ENCODE measurements around the gene SPIN1. TPM values are rescaled to one million over a fixed set of nuclear protein-coding genes. Genes with fewer than 3 reads are reported as not detected.
A peak's percentile ranks its signal among the peaks of the same experiment; 100 is the strongest.

The SPIN1 gene
- total and polyA plus RNA-seq, 7 experiments from 2014 or later: 21.7 to 38.4 (median 28.1) TPM

GRCh38 chr9:88437210-88438146, 49.2 kb downstream of the SPIN1 start:
- peaks cover 20 to 57% (median 41%) of the 10 kb centered on the region in 7 donors for H3K4me1 Mint-ChIP-seq
- peak overlapping the region in 2 of 9 donors; percentile 25 to 35 for H3K27ac Mint-ChIP-seq
- peaks cover 0 to 4% (median 0%) of the 10 kb centered on the region in 11 donors for H3K9me3 Mint-ChIP-seq
- ATAC-seq (no peak), DNase-seq (no peak)
- Histone ChIP-seq H3K9me3 (ENCODE audit: control insufficient read depth in 2 of 3, low read length in 3 of 3) (no peaks in the 10 kb centered on the region), H3K27me3 (ENCODE audit: control insufficient read depth in 2 of 2, insufficient read depth in 2 of 2, low read length in 2 of 2) (no peaks in the 10 kb centered on the region), H3K27ac (ENCODE audit: low read depth, low read length) (no peak overlapping the region), H3K36me3 (ENCODE audit: control insufficient read depth in 2 of 3, insufficient read depth in 3 of 3, low read length in 3 of 3) (peaks cover 0 to 23% (median 3%) of the 10 kb centered on the region in 3 experiments), H3K4me1 (ENCODE audit: control insufficient read depth in 2 of 2, insufficient read depth in 2 of 2, low read length in 2 of 2) (peaks cover 0 to 4% of the 10 kb centered on the region in 2 donors), H3K4me3 (ENCODE audit: low read length) (no peak overlapping the region)
- ChIA-PET POLR2A (no interaction called here), CTCF (interaction anchor here (0.5 kb wide), 1 partner anchor 37 kb away, joined by 3 read pairs; no protein-coding TSS in a partner anchor)
- intact Hi-C loops (cut with micrococcal nuclease): no loop called here
- no peak overlapping the region for H3K4me3 Mint-ChIP-seq
- peaks cover 19 to 76% (median 61%) of the 10 kb centered on the region in 5 donors for H3K36me3 Mint-ChIP-seq
- H3K27me3 Mint-ChIP-seq: no peaks in the 10 kb centered on the region

GRCh38 chr9:88438811-88439210, 50.6 kb downstream of the SPIN1 start:
- peaks cover 0 to 14% (median 3%) of the 10 kb centered on the region in 3 experiments for H3K36me3 ChIP-seq (ENCODE audit: control insufficient read depth in 2 of 3, insufficient read depth in 3 of 3, low read length in 3 of 3)
- ATAC-seq: no peak
- H3K4me1 ChIP-seq (ENCODE audit: control insufficient read depth in 2 of 2, insufficient read depth in 2 of 2, low read length in 2 of 2): peaks cover 0 to 4% of the 10 kb centered on the region in 2 donors
- peaks cover 22 to 57% (median 46%) of the 10 kb centered on the region in 7 donors for H3K4me1 Mint-ChIP-seq
- POLR2A ChIA-PET: no interaction called here
- peaks cover 17 to 73% (median 55%) of the 10 kb centered on the region in 5 donors for H3K36me3 Mint-ChIP-seq
- peak overlapping the region in 2 of 9 donors; percentile 38 to 66 for H3K27ac Mint-ChIP-seq
- CTCF ChIA-PET: no interaction called here
- H3K27ac ChIP-seq (ENCODE audit: low read depth, low read length): no peak overlapping the region
- no peak overlapping the region for H3K4me3 ChIP-seq (ENCODE audit: low read length)
- H3K9me3 Mint-ChIP-seq: peaks cover 0 to 4% (median 0%) of the 10 kb centered on the region in 11 donors
- no peaks in the 10 kb centered on the region for H3K9me3 ChIP-seq (ENCODE audit: control insufficient read depth in 2 of 3, low read length in 3 of 3)
- no peaks in the 10 kb centered on the region for H3K27me3 ChIP-seq (ENCODE audit: control insufficient read depth in 2 of 2, insufficient read depth in 2 of 2, low read length in 2 of 2)
- DNase-seq: no peak
- H3K4me3 Mint-ChIP-seq: no peak overlapping the region
- intact Hi-C loops (cut with micrococcal nuclease): no loop called here
- no peaks in the 10 kb centered on the region for H3K27me3 Mint-ChIP-seq

- Mint-ChIP-seq H3K27ac (peak overlapping the region in 1 of 9 donors; percentile 71), H3K4me3 (peak overlapping the region in 3 of 10 donors; percentile 30 to 55 (median 46)), H3K4me1 (peaks cover 28 to 63% (median 52%) of the 10 kb centered on the region in 7 donors), H3K36me3 (peaks cover 5 to 70% (median 52%) of the 10 kb centered on the region in 5 donors), H3K27me3 (no peaks in the 10 kb centered on the region), H3K9me3 (peaks cover 0 to 14% (median 6%) of the 10 kb centered on the region in 11 donors)
- POLR2A ChIA-PET: no interaction called here
- DNase-seq (no peak), ATAC-seq (no peak)
- Histone ChIP-seq H3K36me3 (ENCODE audit: control insufficient read depth in 2 of 3, insufficient read depth in 3 of 3, low read length in 3 of 3) (peaks cover 0 to 4% (median 0%) of the 10 kb centered on the region in 3 experiments), H3K27me3 (ENCODE audit: control insufficient read depth in 2 of 2, insufficient read depth in 2 of 2, low read length in 2 of 2) (no peaks in the 10 kb centered on the region), H3K27ac (ENCODE audit: low read depth, low read length) (no peak overlapping the region), H3K9me3 (ENCODE audit: control insufficient read depth in 2 of 3, low read length in 3 of 3) (no peaks in the 10 kb centered on the region), H3K4me1 (ENCODE audit: control insufficient read depth in 2 of 2, insufficient read depth in 2 of 2, low read length in 2 of 2) (peaks cover 0 to 4% of the 10 kb centered on the region in 2 donors), H3K4me3 (ENCODE audit: low read length) (no peak overlapping the region)
- CTCF ChIA-PET: no interaction called here
- intact Hi-C loops (cut with micrococcal nuclease): no loop called here
Measured at GRCh38 chr9:88441301-88442007, 53.2 kb downstream of the SPIN1 start.

- Histone ChIP-seq H3K27me3 (ENCODE audit: control insufficient read depth in 2 of 2, insufficient read depth in 2 of 2, low read length in 2 of 2) (no peaks in the 10 kb centered on the region), H3K27ac (ENCODE audit: low read depth, low read length) (no peak overlapping the region), H3K36me3 (ENCODE audit: control insufficient read depth in 2 of 3, insufficient read depth in 3 of 3, low read length in 3 of 3) (peaks cover 0 to 5% (median 0%) of the 10 kb centered on the region in 3 experiments), H3K4me3 (ENCODE audit: low read length) (no peak overlapping the region), H3K4me1 (ENCODE audit: control insufficient read depth in 2 of 2, insufficient read depth in 2 of 2, low read length in 2 of 2) (peaks cover 0 to 4% of the 10 kb centered on the region in 2 donors), H3K9me3 (ENCODE audit: control insufficient read depth in 2 of 3, low read length in 3 of 3) (no peaks in the 10 kb centered on the region)
- H3K9me3 Mint-ChIP-seq: peaks cover 0 to 20% (median 11%) of the 10 kb centered on the region in 11 donors
- peak overlapping the region in 3 of 10 donors; percentile 2 to 25 (median 4) for H3K4me3 Mint-ChIP-seq
- intact Hi-C loops (cut with micrococcal nuclease): no loop called here
- no peaks in the 10 kb centered on the region for H3K27me3 Mint-ChIP-seq
- no peak for ATAC-seq
- ChIA-PET POLR2A (no interaction called here), CTCF (no interaction called here)
- peaks cover 29 to 69% (median 61%) of the 10 kb centered on the region in 7 donors for H3K4me1 Mint-ChIP-seq
- DNase-seq: no peak
- H3K36me3 Mint-ChIP-seq: peaks cover 1 to 61% (median 47%) of the 10 kb centered on the region in 5 donors
- H3K27ac Mint-ChIP-seq: peak overlapping the region in 3 of 9 donors; percentile 15 to 51 (median 24)
Measured at GRCh38 chr9:88443480-88444113, 55.4 kb downstream of the SPIN1 start.

GRCh38 chr9:88446728-88447127, 58.5 kb downstream of the SPIN1 start:
- H3K4me3 Mint-ChIP-seq: peak overlapping the region in 4 of 10 donors; percentile 0 to 62 (median 34)
- no peaks in the 10 kb centered on the region for H3K27me3 Mint-ChIP-seq
- Histone ChIP-seq H3K27me3 (ENCODE audit: control insufficient read depth in 2 of 2, insufficient read depth in 2 of 2, low read length in 2 of 2) (no peaks in the 10 kb centered on the region), H3K9me3 (ENCODE audit: control insufficient read depth in 2 of 3, low read length in 3 of 3) (no peaks in the 10 kb centered on the region), H3K4me1 (ENCODE audit: control insufficient read depth in 2 of 2, insufficient read depth in 2 of 2, low read length in 2 of 2) (peaks cover 4 to 6% of the 10 kb centered on the region in 2 donors), H3K4me3 (ENCODE audit: low read length) (no peak overlapping the region), H3K36me3 (ENCODE audit: control insufficient read depth in 2 of 3, insufficient read depth in 3 of 3, low read length in 3 of 3) (peaks cover 0 to 12% (median 0%) of the 10 kb centered on the region in 3 experiments), H3K27ac (ENCODE audit: low read depth, low read length) (no peak overlapping the region)
- ChIA-PET CTCF (no interaction called here), POLR2A (no interaction called here)
- ATAC-seq (no peak), DNase-seq (no peak)
- H3K4me1 Mint-ChIP-seq: peaks cover 28 to 53% (median 46%) of the 10 kb centered on the region in 7 donors
- peaks cover 11 to 70% (median 46%) of the 10 kb centered on the region in 5 donors for H3K36me3 Mint-ChIP-seq
- H3K9me3 Mint-ChIP-seq: peaks cover 0 to 20% (median 11%) of the 10 kb centered on the region in 11 donors
- intact Hi-C loops (cut with micrococcal nuclease): no loop called here
- no peak overlapping the region for H3K27ac Mint-ChIP-seq

GRCh38 chr9:88447431-88447830, 59.2 kb downstream of the SPIN1 start:
- Mint-ChIP-seq H3K27ac (peak overlapping the region in 3 of 9 donors; percentile 13 to 33 (median 15)), H3K4me1 (peaks cover 21 to 47% (median 40%) of the 10 kb centered on the region in 7 donors), H3K36me3 (peaks cover 11 to 71% (median 50%) of the 10 kb centered on the region in 5 donors), H3K4me3 (peak overlapping the region in 3 of 10 donors; percentile 25 to 38 (median 29)), H3K9me3 (peaks cover 0 to 20% (median 11%) of the 10 kb centered on the region in 11 donors), H3K27me3 (no peaks in the 10 kb centered on the region)
- ATAC-seq (no peak), DNase-seq (no peak)
- no peaks in the 10 kb centered on the region for H3K9me3 ChIP-seq (ENCODE audit: control insufficient read depth in 2 of 3, low read length in 3 of 3)
- intact Hi-C loops (cut with micrococcal nuclease): no loop called here
- peaks cover 0 to 6% of the 10 kb centered on the region in 2 donors for H3K4me1 ChIP-seq (ENCODE audit: control insufficient read depth in 2 of 2, insufficient read depth in 2 of 2, low read length in 2 of 2)
- H3K27ac ChIP-seq (ENCODE audit: low read depth, low read length): no peak overlapping the region
- no peak overlapping the region for H3K4me3 ChIP-seq (ENCODE audit: low read length)
- no peaks in the 10 kb centered on the region for H3K27me3 ChIP-seq (ENCODE audit: control insufficient read depth in 2 of 2, insufficient read depth in 2 of 2, low read length in 2 of 2)
- ChIA-PET CTCF (no interaction called here), POLR2A (no interaction called here)
- H3K36me3 ChIP-seq (ENCODE audit: control insufficient read depth in 2 of 3, insufficient read depth in 3 of 3, low read length in 3 of 3): peaks cover 0 to 12% (median 0%) of the 10 kb centered on the region in 3 experiments
